Smooth muscle cell of bladder (primary cell): ENCODE data around the gene KANSL1. TPM values are rescaled to one million over a fixed set of nuclear protein-coding genes. Genes with fewer than 3 reads are reported as not detected.

Experiments used
- total RNA-seq: library from RNA; depleted of rRNA; stranded (reverse); fragments of >200 nt; gene quantifications from 2 replicates; pipeline ENCODE4 v1.2.3, GENCODE V29; 2014

The KANSL1 gene
- 46.1 and 53.2 TPM in 2 replicates for total RNA-seq

GRCh38 chr17:46193151-46193625 lies at the start of gene KANSL1:
Gene KANSL1, minus strand, starts transcription at chr17:46193429. Its CDS starts 21,286 bp downstream, at chr17:46172143.

GRCh38 chr17:45998987-45999899 lies 194.0 kb downstream of the KANSL1 start, which contains the start of gene STH:
Gene STH, plus strand, starts transcription at chr17:45999250. Its CDS starts 30 bp downstream, at chr17:45999280.

Other genes with a start within 250 kb of the KANSL1 start
- not detected in 2 replicates for gene STH, start 194.2 kb downstream of the KANSL1 start, total RNA-seq
- 0.46 and 0.85 TPM in 2 replicates for gene LRRC37A, start 101.7 kb upstream of the KANSL1 start, total RNA-seq
- 2.4 and 4.6 TPM in 2 replicates for gene ARL17B, start 168.3 kb upstream of the KANSL1 start, total RNA-seq